Fibroblast of lung (primary cell): ENCODE measurements around the gene CLCN7. TPM values are rescaled to one million over a fixed set of nuclear protein-coding genes. Genes with fewer than 3 reads are reported as not detected.
A peak's percentile ranks its signal among the peaks of the same experiment; 100 is the strongest.
"Not testable (repeated sequence)": the region's sequence is repeated elsewhere in the genome, so short reads cannot be mapped to it uniquely, and the experiment has no call there.

Experiments
- DNase-seq, 2 donors: peaks; one replicate each; pipeline versions ENCODE4 v3.0.0 to v3.0.0-alpha.2; 2010; ENCODE audit warnings: low read depth in 2 of 2
- H2AFZ ChIP-seq: 2 replicates; pipeline ENCODE4 v1.5.1; 2012; ENCODE audit warnings: low read length, control low read depth, inconsistent platforms
- H3K27ac ChIP-seq: 2 replicates; pipeline ENCODE4 v1.5.1; 2011; ENCODE audit warnings: low read length, control low read depth; ENCODE audit not compliant: insufficient read depth
- H3K27me3 ChIP-seq: 2 replicates; pipeline ENCODE4 v1.5.1; 2011; ENCODE audit warnings: mild to moderate bottlenecking, low read length; ENCODE audit not compliant: control insufficient read depth, insufficient read depth
- H3K36me3 ChIP-seq: 2 replicates; pipeline ENCODE4 v1.5.1; 2011; ENCODE audit warnings: low read length; ENCODE audit not compliant: control insufficient read depth, insufficient read depth
- H3K4me1 ChIP-seq: 2 replicates; pipeline ENCODE4 v1.5.1; 2011; ENCODE audit warnings: low read length; ENCODE audit not compliant: control insufficient read depth, insufficient read depth; ENCODE audit errors: extremely low read depth
- H3K4me2 ChIP-seq: 2 replicates; pipeline ENCODE4 v1.5.1; 2011; ENCODE audit warnings: low read length, control low read depth; ENCODE audit not compliant: insufficient read depth; ENCODE audit errors: extremely low read depth
- H3K4me3 ChIP-seq, 4 experiments: fragments of 200-600 bp in 1 of 4; sonication (generic) in 1 of 4; replicated peaks in 1 of 4; 2 replicates each; pipeline ENCODE4 v1.5.1; 2011 to 2016; ENCODE audit warnings: low read length in 4 of 4, low read depth in 3 of 4, mild to moderate bottlenecking in 3 of 4, control low read depth in 2 of 4, inconsistent platforms in 1 of 4, mixed read lengths in 1 of 4; ENCODE audit not compliant: insufficient read depth in 1 of 4; ENCODE audit errors: control extremely low read depth in 1 of 4
- H3K79me2 ChIP-seq: 2 replicates; pipeline ENCODE4 v1.5.1; 2012; ENCODE audit warnings: mild to moderate bottlenecking, low read length, inconsistent platforms; ENCODE audit not compliant: control insufficient read depth, insufficient read depth
- H3K9ac ChIP-seq: 2 replicates; pipeline ENCODE4 v1.5.1; 2011; ENCODE audit warnings: mild to moderate bottlenecking, low read length, control low read depth; ENCODE audit not compliant: insufficient read depth
- H3K9me3 ChIP-seq: 2 replicates; pipeline ENCODE4 v1.5.1; 2012; ENCODE audit warnings: low read depth, low read length; ENCODE audit not compliant: control insufficient read depth, insufficient read depth
- H4K20me1 ChIP-seq: 2 replicates; pipeline ENCODE4 v1.5.1; 2011; ENCODE audit warnings: low read length; ENCODE audit not compliant: control insufficient read depth, insufficient read depth; ENCODE audit errors: extremely low read depth
- EZH2 ChIP-seq: IDR thresholded peaks from 2 replicates; pipeline ENCODE4 v1.5.1; 2012; ENCODE audit warnings: low read length, control low read depth, mild to moderate bottlenecking; ENCODE audit errors: missing control alignments
- polyA plus RNA-seq, 2 donors: library from polyadenylated mRNA; depleted of rRNA in 1 of 2; stranded (reverse) in 1 of 2; unstranded in 1 of 2; fragments of >200 nt; gene quantifications; 2 replicates each; pipeline ENCODE4 v1.2.1, GENCODE V29; 2011 to 2012; ENCODE audit warnings: missing spikeins in 1 of 2
- total RNA-seq: library from RNA; depleted of rRNA; stranded (reverse); fragments of >200 nt; gene quantifications from 2 replicates; pipeline ENCODE4 v1.2.1, GENCODE V29; 2014
- TF ChIP-seq, protein P1 (sequence below), 2 donors: IDR thresholded peaks in 1 of 2; conservative IDR thresholded peaks in 1 of 2; 1 replicate in 1 of 2; 2 replicates in 1 of 2; pipeline ENCODE4 v1.5.1; 2011 to 2012; ENCODE audit warnings: low read length in 2 of 2, control low read depth in 1 of 2, inconsistent platforms in 1 of 2, low read depth in 1 of 2, mild to moderate bottlenecking in 1 of 2

CLCN7 gene
- total and polyA plus RNA-seq, 2 donors (not counting 1 experiment from before 2014, with no cell fraction given), result 25.0 to 83.4 TPM

DNA sequence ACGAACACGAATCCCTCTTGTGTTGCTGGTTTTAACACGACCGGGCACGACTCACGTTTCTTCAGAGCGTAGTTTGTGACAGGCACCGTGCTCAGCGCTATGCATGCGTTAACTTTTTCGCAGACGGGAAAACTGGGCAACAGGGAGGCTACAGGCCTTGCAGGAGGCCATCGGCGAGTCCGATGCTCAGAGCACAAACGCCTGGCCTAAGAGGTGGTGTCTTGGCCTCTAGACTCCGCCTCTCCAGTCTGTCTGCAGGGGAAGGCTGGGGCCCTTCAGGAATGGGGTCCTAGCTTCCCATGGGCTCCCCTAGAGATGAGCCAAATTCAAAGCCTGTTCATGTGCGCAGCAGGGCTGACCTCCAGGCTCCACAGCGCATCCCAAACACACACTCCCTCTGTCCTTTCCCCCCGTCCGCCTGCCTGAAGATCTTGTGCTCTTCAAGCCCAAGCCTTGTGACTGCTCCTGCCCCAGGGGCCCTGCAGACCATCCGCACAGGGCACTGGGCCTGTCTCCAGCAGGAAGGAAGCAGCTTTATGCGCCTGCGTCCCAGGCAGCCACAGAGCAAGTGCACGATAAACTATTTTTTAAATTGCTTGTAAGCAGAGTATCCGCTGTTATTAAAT lies 3.1 kb downstream of the CLCN7 start:
- peaks cover 38% of the 10 kb centered on the region for H3K79me2 ChIP-seq
- H3K9me3 ChIP-seq, result no peaks in the 10 kb centered on the region
- no peak for DNase-seq
- no peaks in the 10 kb centered on the region for H3K27me3 ChIP-seq
- H2AFZ ChIP-seq, result no peak overlapping the region
- no peak overlapping the region for H3K4me2 ChIP-seq
- no peak overlapping the region for H3K9ac ChIP-seq
- H3K27ac ChIP-seq, result no peak overlapping the region
- H3K4me3 ChIP-seq, result no peak overlapping the region
- H4K20me1 ChIP-seq, result no peaks in the 10 kb centered on the region
- H3K4me1 ChIP-seq, result peaks cover 3% of the 10 kb centered on the region
- TF ChIP-seq, protein P1, sequence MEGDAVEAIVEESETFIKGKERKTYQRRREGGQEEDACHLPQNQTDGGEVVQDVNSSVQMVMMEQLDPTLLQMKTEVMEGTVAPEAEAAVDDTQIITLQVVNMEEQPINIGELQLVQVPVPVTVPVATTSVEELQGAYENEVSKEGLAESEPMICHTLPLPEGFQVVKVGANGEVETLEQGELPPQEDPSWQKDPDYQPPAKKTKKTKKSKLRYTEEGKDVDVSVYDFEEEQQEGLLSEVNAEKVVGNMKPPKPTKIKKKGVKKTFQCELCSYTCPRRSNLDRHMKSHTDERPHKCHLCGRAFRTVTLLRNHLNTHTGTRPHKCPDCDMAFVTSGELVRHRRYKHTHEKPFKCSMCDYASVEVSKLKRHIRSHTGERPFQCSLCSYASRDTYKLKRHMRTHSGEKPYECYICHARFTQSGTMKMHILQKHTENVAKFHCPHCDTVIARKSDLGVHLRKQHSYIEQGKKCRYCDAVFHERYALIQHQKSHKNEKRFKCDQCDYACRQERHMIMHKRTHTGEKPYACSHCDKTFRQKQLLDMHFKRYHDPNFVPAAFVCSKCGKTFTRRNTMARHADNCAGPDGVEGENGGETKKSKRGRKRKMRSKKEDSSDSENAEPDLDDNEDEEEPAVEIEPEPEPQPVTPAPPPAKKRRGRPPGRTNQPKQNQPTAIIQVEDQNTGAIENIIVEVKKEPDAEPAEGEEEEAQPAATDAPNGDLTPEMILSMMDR (conservative IDR thresholded peaks at IDR 0.05 in 1 of 2, IDR thresholded peaks at IDR 0.05 in 1 of 2; ENCODE audit: low read depth in 1 of 2, low read length in 2 of 2), result no peak
- TF ChIP-seq EZH2, result no peak
- H3K36me3 ChIP-seq, result no peaks in the 10 kb centered on the region

DNA sequence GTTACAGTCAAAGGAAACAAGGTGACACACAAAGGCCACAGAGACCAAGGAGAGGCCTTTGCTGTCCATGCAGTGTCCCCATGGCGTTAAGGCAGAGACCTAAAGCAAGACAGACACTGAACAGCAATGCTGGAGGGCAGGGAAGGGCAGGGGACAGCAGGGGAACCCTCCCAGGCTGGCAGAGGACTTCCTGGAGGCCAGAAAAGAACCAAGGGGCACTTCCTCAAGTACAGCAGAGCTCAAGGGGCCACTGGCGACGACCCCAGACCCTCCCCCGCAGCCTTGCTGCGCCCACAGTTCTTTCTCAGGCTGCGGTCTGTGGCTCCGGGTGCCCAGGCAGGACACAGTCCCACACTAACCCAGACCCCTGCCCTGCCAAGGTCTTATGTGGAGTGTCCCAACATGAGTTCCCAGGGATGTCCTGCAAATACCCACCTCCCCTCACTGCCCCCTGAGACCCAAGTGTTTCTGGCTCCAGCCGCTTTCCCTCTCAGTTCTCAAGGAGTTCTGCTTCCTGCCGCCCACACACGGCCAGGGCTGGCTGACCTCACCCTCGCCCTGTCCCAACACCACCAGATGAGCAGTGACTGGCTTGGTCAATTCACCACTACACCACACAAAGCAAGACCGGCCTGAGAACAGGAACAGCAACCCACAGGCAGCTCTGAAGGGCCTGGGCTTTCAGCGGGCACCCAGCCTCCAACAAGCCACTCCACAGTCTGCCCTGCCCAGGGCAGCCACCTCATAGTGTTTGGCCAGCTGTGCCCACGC lies 4.2 kb downstream of the CLCN7 start:
- TF ChIP-seq EZH2, result no peak
- TF ChIP-seq, protein P1 (conservative IDR thresholded peaks at IDR 0.05 in 1 of 2, IDR thresholded peaks at IDR 0.05 in 1 of 2; ENCODE audit: low read depth in 1 of 2, low read length in 2 of 2), result no peak
- DNase-seq, result peak in 1 of 2 donors; percentile 64
- Histone ChIP-seq H3K27me3 (no peaks in the 10 kb centered on the region), H3K9me3 (no peaks in the 10 kb centered on the region), H3K9ac (no peak overlapping the region), H4K20me1 (no peaks in the 10 kb centered on the region), H3K4me1 (peaks cover 3% of the 10 kb centered on the region), H3K4me3 (no peak overlapping the region), H3K79me2 (peaks cover 40% of the 10 kb centered on the region), H3K4me2 (no peak overlapping the region), H2AFZ (no peak overlapping the region), H3K27ac (no peak overlapping the region), H3K36me3 (no peaks in the 10 kb centered on the region)

DNA sequence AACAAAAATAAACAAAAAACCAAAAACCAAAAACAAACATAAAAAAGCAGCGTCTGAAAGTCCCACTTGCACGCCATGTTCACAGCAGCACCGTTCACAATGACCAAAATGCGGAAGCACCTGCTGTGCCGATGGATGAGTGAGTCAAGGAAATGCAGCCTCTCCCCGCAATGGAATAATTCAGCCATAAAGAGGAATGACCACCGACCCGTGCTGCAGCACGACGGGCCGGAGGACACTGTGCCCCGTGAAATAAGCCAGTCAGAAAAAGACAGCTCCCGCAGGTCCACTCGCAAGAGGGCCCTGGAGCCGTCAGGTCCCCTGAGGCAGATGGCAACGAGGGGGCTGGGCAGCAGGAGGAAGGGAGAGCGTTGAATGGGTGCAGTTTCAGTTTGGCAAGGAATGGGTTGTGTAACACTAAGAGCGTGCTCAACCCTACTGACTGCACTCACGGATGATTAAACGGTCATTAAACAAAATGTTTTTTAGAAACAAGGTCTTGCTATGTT lies 5.1 kb downstream of the CLCN7 start:
- TF ChIP-seq EZH2, result no peak
- TF ChIP-seq, protein P1 (conservative IDR thresholded peaks at IDR 0.05 in 1 of 2, IDR thresholded peaks at IDR 0.05 in 1 of 2; ENCODE audit: low read depth in 1 of 2, low read length in 2 of 2), result no peak
- peaks cover 3% of the 10 kb centered on the region for H3K4me1 ChIP-seq
- H3K36me3 ChIP-seq, result no peaks in the 10 kb centered on the region
- H3K79me2 ChIP-seq, result peaks cover 40% of the 10 kb centered on the region
- H3K27ac ChIP-seq, result no peak overlapping the region
- H3K9ac ChIP-seq, result no peak overlapping the region
- no peaks in the 10 kb centered on the region for H3K9me3 ChIP-seq
- no peak overlapping the region for H3K4me3 ChIP-seq
- no peak overlapping the region for H3K4me2 ChIP-seq
- no peaks in the 10 kb centered on the region for H3K27me3 ChIP-seq
- no peak for DNase-seq
- H2AFZ ChIP-seq, result no peak overlapping the region
- H4K20me1 ChIP-seq, result no peaks in the 10 kb centered on the region

DNA sequence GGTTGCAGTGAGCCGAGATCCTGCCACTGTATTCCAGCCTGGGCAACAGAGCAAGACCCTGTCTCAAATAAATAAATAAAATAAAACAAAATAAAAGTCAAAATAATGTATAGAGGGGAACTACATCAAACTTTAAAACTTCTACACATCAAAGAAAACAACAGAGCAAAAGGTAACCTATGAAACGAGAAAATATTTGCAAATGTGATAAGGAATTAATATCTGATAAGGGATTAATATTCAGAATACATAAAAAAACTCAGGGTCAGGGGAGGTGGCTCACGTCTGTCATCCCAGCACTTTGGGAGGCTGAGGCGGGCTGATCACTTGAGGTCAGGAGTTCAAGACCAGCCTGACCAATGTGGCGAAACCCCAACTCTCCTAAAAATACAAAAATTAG lies 5.7 kb downstream of the CLCN7 start:
- H2AFZ ChIP-seq, H3K9me3 ChIP-seq, H3K4me2 ChIP-seq, H3K27me3 ChIP-seq, H3K9ac ChIP-seq, H3K4me1 ChIP-seq, H4K20me1 ChIP-seq, DNase-seq, H3K36me3 ChIP-seq, H3K27ac ChIP-seq, H3K4me3 ChIP-seq: not testable (repeated sequence)
- H3K79me2 ChIP-seq, result peaks cover 35% of the 10 kb centered on the region
